K562 (cell line): Measurements from ENCODE around the gene MCC. TPM values are rescaled to one million over a fixed set of nuclear protein-coding genes. Genes with fewer than 3 reads are reported as not detected.

Source experiments
- E4F1 ChIP-seq: fragments of 250-450 bp; sonication (Bioruptor Pico); IDR thresholded peaks from 2 replicates; pipeline ENCODE4 v1.5.0; 2021; ENCODE audit warnings: mild to moderate bottlenecking, borderline replicate concordance
- MCM2 ChIP-seq: fragments of 450-650 bp; IDR thresholded peaks from 2 replicates; pipeline ENCODE4 v1.6.1; 2017; ENCODE audit warnings: low read depth, mild to moderate bottlenecking
- MED1 ChIP-seq: sonication (generic); formaldehyde crosslinking; IDR thresholded peaks from 2 replicates; pipeline ENCODE4 v1.8.1; 2023; ENCODE audit warnings: missing genetic modification reagents, borderline replicate concordance
- MXI1 ChIP-seq: IDR thresholded peaks from 2 replicates; pipeline ENCODE4 v1.6.1; 2011; ENCODE audit warnings: low read depth, mild to moderate bottlenecking, improper control_type of control experiment, low read length
- RBM39 ChIP-seq: fragments of 200-400 bp; formaldehyde crosslinking; optimal IDR thresholded peaks from 2 replicates; pipeline ENCODE3; 2018; ENCODE audit warnings: low read depth, low read length
- SMARCB1 ChIP-seq: IDR thresholded peaks from 2 replicates; pipeline ENCODE4 v1.6.1; 2011; ENCODE audit warnings: improper control_type of control experiment, low read depth; ENCODE audit not compliant: insufficient read length
- SUPT5H ChIP-seq: fragments of 450-650 bp; IDR thresholded peaks from 2 replicates; pipeline ENCODE4 v1.6.1; 2016
- YBX1 ChIP-seq: fragments of 450-650 bp; IDR thresholded peaks from 2 replicates; pipeline ENCODE4 v1.7.1; 2016; ENCODE audit warnings: mild to moderate bottlenecking
- ZNF644 ChIP-seq: fragments of 200-800 bp; sonication (Bioruptor generic); IDR thresholded peaks from 2 replicates; pipeline ENCODE4 v1.6.1; 2016; ENCODE audit warnings: low read depth, missing genetic modification characterization, missing compliant biosample characterization
- polyA plus RNA-seq, 8 experiments: library from polyadenylated mRNA; depleted of rRNA in 4 of 8; stranded (reverse) in 5 of 8; unstranded in 3 of 8; fragments of >200 nt; fragmentation: Nextera tagmentation in 2 of 8; fragmentation: Illumina TruSeq in 1 of 8; extraction: Ambion mirVana in 2 of 8; extraction: Trizol in 1 of 8; gene quantifications; 2 replicates each; pipeline versions ENCODE4 v1.2.1 to v1.2.3, GENCODE V29; 2011 to 2014; ENCODE audit warnings: inconsistent platforms in 1 of 8, missing spikeins in 1 of 8
- total RNA-seq, 7 experiments: library from RNA; depleted of rRNA in 6 of 7; stranded (reverse); fragments of >200 nt in 6 of 7; fragmentation: Illumina TruSeq in 2 of 7; extraction: Trizol in 2 of 7; gene quantifications; 2 replicates each; pipeline versions ENCODE4 v1.2.1 to v1.2.3, GENCODE V29; 2011 to 2021; ENCODE audit warnings: low replicate concordance in 1 of 7
- TF ChIP-seq, protein P1 (sequence below), 2 experiments: fragments of 450-650 bp; IDR thresholded peaks; 2 replicates each; pipeline ENCODE4 v1.6.1; 2016; ENCODE audit warnings: mild to moderate bottlenecking in 2 of 2, borderline replicate concordance in 1 of 2, low read depth in 1 of 2, moderate library complexity in 1 of 2

The MCC gene
- total and polyA plus RNA-seq, 9 of the 15 experiments (the other 6 are each of a cell fraction or from before 2014, with no cell fraction given): 0.04 to 0.24 (median 0.06) TPM; not detected in 1

DNA sequence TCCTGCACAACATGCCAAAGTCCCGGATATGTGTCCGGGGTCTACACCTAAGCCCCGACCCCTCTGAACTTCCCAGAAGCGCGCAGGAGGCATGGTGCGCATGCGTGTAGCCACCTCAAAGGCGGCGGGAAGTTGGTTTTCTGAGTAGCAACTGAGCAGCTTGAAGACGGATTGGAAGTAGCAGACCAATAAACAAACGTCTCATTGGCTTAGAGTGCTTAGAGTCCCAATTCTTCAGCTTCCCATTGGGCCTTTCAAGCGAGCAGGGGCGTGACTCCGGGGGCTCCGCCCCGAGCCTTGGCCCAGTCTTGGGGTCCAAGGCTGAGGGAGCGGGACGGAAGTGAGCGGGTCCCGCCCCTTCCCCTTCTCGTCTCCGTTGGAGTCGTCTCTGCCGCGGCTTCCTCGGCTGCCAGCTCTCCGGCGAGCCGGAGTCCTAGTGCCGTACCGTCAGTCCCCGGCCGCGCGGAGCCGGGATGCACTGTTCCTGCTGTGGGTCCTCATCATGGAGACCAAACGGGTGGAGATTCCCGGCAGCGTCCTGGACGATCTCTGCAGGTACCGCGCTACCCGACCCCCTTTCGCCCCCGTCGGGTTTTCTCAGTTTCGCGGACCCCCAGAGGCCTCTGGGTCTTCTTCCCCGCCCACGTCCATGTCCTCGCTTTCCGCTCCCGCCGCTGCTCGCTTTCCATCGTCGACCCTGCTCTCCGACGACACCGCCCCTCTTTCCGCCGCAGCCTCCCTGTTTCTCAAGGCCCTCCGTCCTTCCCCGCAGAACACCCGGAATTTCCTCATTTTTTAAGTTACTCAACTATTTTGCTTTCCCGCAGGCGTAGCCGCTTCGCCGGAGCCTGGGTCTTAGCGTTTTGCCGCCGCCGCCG is 511.6 kb downstream of the MCC start, which contains the start of gene DCP2 (continued):
- no peak for TF ChIP-seq RBM39
- peak; percentile 95 for TF ChIP-seq SUPT5H
- no peak for TF ChIP-seq MCM2
- TF ChIP-seq YBX1: no peak
- TF ChIP-seq SMARCB1: no peak
- no peak for TF ChIP-seq E4F1 (CRISPR knock-in tag)
- TF ChIP-seq MXI1: no peak; the same call in 1 of the 2 replicates
- no peak for TF ChIP-seq MED1 (CRISPR knock-in tag)
- TF ChIP-seq, protein P1, sequence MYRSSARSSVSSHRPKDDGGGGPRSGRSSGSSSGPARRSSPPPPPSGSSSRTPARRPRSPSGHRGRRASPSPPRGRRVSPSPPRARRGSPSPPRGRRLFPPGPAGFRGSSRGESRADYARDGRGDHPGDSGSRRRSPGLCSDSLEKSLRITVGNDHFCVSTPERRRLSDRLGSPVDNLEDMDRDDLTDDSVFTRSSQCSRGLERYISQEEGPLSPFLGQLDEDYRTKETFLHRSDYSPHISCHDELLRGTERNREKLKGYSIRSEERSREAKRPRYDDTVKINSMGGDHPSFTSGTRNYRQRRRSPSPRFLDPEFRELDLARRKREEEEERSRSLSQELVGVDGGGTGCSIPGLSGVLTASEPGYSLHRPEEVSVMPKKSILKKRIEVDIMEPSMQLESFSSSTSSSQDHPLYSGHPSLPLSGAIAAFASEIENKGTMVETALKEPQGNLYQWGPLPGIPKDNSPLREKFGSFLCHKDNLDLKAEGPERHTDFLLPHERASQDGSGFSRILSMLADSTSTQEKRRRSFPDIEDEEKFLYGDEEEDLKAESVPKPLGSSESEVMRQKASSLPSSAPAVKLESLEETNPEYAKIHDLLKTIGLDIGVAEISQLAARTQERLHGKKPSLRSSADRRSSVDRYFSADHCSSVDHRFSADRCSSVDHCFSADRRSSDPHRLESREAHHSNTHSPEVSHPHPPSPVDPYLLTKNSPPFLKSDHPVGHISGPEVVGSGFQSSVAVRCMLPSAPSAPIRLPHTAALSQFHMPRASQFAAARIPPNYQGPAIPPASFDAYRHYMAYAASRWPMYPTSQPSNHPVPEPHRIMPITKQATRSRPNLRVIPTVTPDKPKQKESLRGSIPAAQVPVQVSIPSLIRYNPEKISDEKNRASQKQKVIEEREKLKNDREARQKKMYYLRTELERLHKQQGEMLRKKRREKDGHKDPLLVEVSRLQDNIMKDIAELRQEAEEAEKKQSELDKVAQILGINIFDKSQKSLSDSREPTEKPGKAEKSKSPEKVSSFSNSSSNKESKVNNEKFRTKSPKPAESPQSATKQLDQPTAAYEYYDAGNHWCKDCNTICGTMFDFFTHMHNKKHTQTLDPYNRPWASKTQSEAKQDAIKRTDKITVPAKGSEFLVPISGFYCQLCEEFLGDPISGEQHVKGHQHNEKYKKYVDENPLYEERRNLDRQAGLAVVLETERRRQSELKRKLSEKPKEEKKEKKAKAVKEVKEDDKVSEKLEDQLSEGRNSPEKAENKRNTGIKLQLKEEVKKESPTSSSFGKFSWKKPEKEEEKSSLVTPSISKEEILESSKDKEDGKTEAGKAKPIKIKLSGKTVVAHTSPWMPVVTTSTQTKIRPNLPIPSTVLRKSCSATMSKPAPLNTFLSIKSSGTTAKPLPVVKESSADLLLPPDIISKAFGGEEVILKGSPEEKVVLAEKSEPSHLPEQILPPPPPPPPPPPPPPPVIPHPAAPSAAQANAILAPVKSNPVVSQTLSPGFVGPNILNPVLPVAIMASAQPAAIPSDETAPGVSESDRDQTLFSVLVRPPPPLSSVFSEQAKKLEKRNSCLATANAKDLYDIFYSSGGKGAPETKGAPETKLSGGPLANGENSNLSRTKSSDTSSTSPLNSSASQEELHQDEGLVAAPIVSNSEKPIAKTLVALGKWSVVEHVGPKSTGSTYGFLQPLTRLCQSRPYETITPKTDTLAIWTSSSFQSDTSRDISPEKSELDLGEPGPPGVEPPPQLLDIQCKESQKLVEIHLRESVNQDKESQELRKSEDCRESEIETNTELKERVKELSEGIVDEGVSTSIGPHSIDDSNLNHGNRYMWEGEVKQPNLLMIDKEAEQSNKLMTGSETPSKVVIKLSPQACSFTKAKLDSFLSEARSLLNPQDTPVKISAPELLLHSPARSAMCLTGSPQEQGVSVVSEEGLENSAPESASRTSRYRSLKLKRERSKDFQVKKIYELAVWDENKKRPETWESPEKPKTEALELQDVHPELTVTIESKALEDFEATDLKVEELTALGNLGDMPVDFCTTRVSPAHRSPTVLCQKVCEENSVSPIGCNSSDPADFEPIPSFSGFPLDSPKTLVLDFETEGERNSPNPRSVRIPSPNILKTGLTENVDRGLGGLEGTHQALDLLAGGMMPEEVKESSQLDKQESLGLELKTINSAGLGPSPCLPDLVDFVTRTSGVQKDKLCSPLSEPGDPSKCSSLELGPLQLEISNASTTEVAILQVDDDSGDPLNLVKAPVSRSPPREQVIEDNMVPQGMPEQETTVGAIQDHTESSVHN (IDR thresholded peaks at IDR 0.05; ENCODE audit: borderline replicate concordance in 1 of 2, low read depth in 1 of 2): no peak
- no peak for TF ChIP-seq ZNF644 (tag)
